Uterus (tissue), 4 donors: Measurements from ENCODE around the gene TMEM35B. TPM values are rescaled to one million over a fixed set of nuclear protein-coding genes. Genes with fewer than 3 reads are reported as not detected.

Source experiments
- DNase-seq, 2 donors: peaks; one replicate each; pipeline ENCODE4 v3.0.0-alpha.2; 2019 to 2020
- H3K27ac ChIP-seq, 2 donors: fragments of 200-600 bp; sonication (generic); 1 replicate in 1 of 2; 2 replicates in 1 of 2; pipeline ENCODE4 v1.5.1; 2016 to 2018
- H3K27me3 ChIP-seq, 2 donors: fragments of 200-600 bp; sonication (generic); one replicate each; pipeline ENCODE4 v1.5.1; 2018 to 2019; ENCODE audit warnings: control low read depth in 1 of 2
- H3K36me3 ChIP-seq, 2 donors: fragments of 200-600 bp; sonication (generic); one replicate each; pipeline ENCODE4 v1.5.1; 2019; ENCODE audit warnings: control low read depth in 1 of 2
- H3K4me1 ChIP-seq, 2 donors: fragments of 200-600 bp; sonication (generic); one replicate each; pipeline ENCODE4 v1.5.1; 2018 to 2019; ENCODE audit warnings: control low read depth in 1 of 2
- H3K4me3 ChIP-seq, 2 donors: fragments of 200-600 bp; sonication (generic); 1 replicate in 1 of 2; 2 replicates in 1 of 2; pipeline ENCODE4 v1.5.1; 2018 to 2019; ENCODE audit warnings: mild to moderate bottlenecking in 1 of 2
- H3K9me3 ChIP-seq, 2 donors: fragments of 200-600 bp; sonication (generic); one replicate each; pipeline ENCODE4 v1.5.1; 2019; ENCODE audit warnings: control low read depth in 1 of 2
- CTCF ChIP-seq, 4 experiments: fragments of 200-600 bp in 2 of 4; fragments of 450-650 bp in 2 of 4; sonication (generic) in 2 of 4; IDR thresholded peaks; one replicate each; pipeline ENCODE4 v1.5.1; 2016 to 2019; ENCODE audit warnings: antibody characterized with exemption in 4 of 4, mild to moderate bottlenecking in 2 of 4, moderate library complexity in 1 of 4
- POLR2A ChIP-seq, 2 donors: fragments of 450-650 bp; IDR thresholded peaks; one replicate each; pipeline ENCODE4 v1.6.1; 2016; ENCODE audit warnings: antibody characterized with exemption in 2 of 2, mild to moderate bottlenecking in 1 of 2, moderate library complexity in 1 of 2
- intact Hi-C: fragments of 100-400 bp; cut with DNase I; formaldehyde crosslinking; loops from one replicate; pipeline ENCODE4 v1.15.1; 2023; ENCODE audit warnings: low total_unique reads
- total RNA-seq, 4 donors: library from RNA; depleted of rRNA in 3 of 4; stranded (reverse); fragments of >200 nt in 3 of 4; gene quantifications; one replicate each; pipeline versions ENCODE4 v1.1.0 to v1.2.4, GENCODE V29; 2014 to 2023
- donor health status: DM: yes; HTN: yes; CAD: no.

Gene TMEM35B
- total RNA-seq, 4 donors from 2014 or later, result 35.6 to 106 (median 71.2) TPM

DNA sequence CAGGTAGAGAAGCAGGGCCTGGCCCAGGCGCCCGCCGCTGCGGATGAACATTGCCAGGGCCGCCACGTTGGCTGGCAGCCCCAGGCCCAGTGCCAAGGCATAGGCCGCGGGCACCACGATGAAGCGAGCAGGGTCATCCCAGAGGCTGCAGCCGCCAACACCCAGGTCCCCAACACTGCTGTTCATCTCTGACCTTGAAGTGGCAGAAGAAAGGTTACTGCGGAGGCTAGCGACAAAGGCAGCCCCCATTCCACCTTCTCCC lies 8.0 kb downstream of the TMEM35B start:
- no peaks in the 10 kb centered on the region for H3K27me3 ChIP-seq
- no peaks in the 10 kb centered on the region for H3K4me1 ChIP-seq
- H3K36me3 ChIP-seq, result no peaks in the 10 kb centered on the region
- no peak overlapping the region for H3K4me3 ChIP-seq
- H3K9me3 ChIP-seq, result no peaks in the 10 kb centered on the region
- TF ChIP-seq CTCF (IDR thresholded peaks at IDR 0.05) (no peak), POLR2A (IDR thresholded peaks at IDR 0.05) (no peak)
- H3K27ac ChIP-seq, result no peak overlapping the region
- no peak for DNase-seq
- intact Hi-C loops, result no loop called here

- Histone ChIP-seq H3K9me3 (no peaks in the 10 kb centered on the region), H3K27me3 (no peaks in the 10 kb centered on the region), H3K27ac (no peak overlapping the region), H3K4me1 (no peaks in the 10 kb centered on the region), H3K36me3 (no peaks in the 10 kb centered on the region), H3K4me3 (no peak overlapping the region)
- intact Hi-C loops, result no loop called here
- no peak for DNase-seq
- TF ChIP-seq CTCF (IDR thresholded peaks at IDR 0.05) (no peak), POLR2A (IDR thresholded peaks at IDR 0.05) (no peak)
Observed at GRCh38 chr1:34976384-34977209, 8.6 kb downstream of the TMEM35B start.

DNA sequence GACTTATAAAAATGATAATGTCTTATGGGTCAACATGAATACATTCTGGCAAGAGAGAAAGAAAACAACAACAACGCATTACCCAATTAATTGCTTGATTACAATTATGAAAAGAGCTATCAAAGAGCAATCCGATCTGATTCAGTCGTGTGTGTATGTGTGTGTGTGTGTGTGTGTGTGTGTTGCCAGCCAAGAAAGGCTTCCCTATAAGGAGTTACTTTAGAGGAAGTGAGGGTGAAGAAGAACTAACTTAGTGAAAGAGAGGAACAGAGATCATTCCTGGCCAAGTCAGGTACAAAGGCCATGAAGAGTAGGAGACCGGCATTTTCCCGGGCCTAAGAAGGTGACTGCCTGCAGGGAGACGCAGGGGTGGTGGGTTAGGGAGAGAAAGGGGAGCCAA lies 9.4 kb downstream of the TMEM35B start:
- Histone ChIP-seq H3K9me3 (no peaks in the 10 kb centered on the region), H3K36me3 (no peaks in the 10 kb centered on the region), H3K27me3 (no peaks in the 10 kb centered on the region), H3K4me1 (no peaks in the 10 kb centered on the region), H3K27ac (no peak overlapping the region), H3K4me3 (no peak overlapping the region)
- TF ChIP-seq POLR2A (IDR thresholded peaks at IDR 0.05) (no peak), CTCF (IDR thresholded peaks at IDR 0.05) (no peak)
- intact Hi-C loops, result no loop called here
- DNase-seq, result no peak

DNA sequence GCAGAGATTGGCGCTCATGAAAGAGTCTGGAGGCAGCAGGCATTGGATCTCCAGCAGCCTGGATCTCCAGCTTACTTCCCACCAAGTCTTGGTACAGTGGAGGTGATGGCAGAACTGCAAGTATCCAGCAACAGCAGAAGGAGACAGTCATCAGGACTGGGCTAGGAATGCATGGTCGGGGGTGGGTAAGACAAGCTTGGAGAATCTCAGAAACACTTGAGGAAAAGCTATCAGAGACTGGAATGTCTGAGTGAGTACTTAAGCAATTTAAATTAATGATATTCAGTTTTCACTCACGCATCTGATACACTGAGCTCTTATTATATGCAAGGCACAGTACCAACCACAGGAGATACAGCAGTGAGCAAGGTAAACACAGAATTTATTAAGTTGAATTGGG lies 9.8 kb downstream of the TMEM35B start:
- Histone ChIP-seq H3K4me3 (no peak overlapping the region), H3K27ac (no peak overlapping the region), H3K27me3 (no peaks in the 10 kb centered on the region), H3K4me1 (no peaks in the 10 kb centered on the region), H3K36me3 (no peaks in the 10 kb centered on the region), H3K9me3 (no peaks in the 10 kb centered on the region)
- no peak for DNase-seq
- intact Hi-C loops, result no loop called here
- TF ChIP-seq CTCF (IDR thresholded peaks at IDR 0.05) (no peak), POLR2A (IDR thresholded peaks at IDR 0.05) (no peak)

GRCh38 chr1:34974626-34975025 lies 10.5 kb downstream of the TMEM35B start:
- intact Hi-C loops, result no loop called here
- Histone ChIP-seq H3K9me3 (no peaks in the 10 kb centered on the region), H3K4me1 (no peaks in the 10 kb centered on the region), H3K27ac (no peak overlapping the region), H3K36me3 (no peaks in the 10 kb centered on the region), H3K27me3 (no peaks in the 10 kb centered on the region), H3K4me3 (no peak overlapping the region)
- no peak for DNase-seq
- no peak for TF ChIP-seq POLR2A (IDR thresholded peaks at IDR 0.05)
- TF ChIP-seq CTCF (IDR thresholded peaks at IDR 0.05), result no peak
